ENCODE data around the gene ZNF692. TPM values are rescaled to one million over a fixed set of nuclear protein-coding genes. Genes with fewer than 3 reads are reported as not detected.
"Not testable (repeated sequence)": the region's sequence is repeated elsewhere in the genome, so short reads cannot be mapped to it uniquely, and the experiment has no call there.

ZNF692 gene
- total RNA-seq, 1 donor from 2014 or later: 18.4 TPM

GRCh38 chr1:248882427-248882826, 23.5 kb upstream of the ZNF692 start:
- DNase-seq (ENCODE audit: low spot score): not testable (repeated sequence)

DNA sequence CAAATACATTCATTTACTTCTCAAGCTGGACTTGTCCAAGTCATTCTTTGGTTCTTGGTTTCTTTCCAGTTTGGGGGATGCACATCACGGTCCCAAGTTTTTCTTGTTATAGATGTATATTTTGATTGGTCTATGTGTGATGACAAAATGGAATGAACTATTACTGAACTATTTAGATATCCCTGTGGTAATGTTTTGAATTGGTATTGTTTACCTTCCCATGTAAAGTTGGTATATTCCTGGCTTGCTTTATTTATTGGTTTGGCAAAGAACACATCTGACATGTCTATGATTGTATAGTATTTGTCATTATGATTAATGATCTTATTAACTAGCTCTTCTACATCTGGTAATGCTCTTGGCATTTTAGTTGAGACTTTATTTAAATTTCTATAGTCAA, 22.4 kb upstream of the ZNF692 start:
- DNase-seq (ENCODE audit: low spot score): no peak

DNA sequence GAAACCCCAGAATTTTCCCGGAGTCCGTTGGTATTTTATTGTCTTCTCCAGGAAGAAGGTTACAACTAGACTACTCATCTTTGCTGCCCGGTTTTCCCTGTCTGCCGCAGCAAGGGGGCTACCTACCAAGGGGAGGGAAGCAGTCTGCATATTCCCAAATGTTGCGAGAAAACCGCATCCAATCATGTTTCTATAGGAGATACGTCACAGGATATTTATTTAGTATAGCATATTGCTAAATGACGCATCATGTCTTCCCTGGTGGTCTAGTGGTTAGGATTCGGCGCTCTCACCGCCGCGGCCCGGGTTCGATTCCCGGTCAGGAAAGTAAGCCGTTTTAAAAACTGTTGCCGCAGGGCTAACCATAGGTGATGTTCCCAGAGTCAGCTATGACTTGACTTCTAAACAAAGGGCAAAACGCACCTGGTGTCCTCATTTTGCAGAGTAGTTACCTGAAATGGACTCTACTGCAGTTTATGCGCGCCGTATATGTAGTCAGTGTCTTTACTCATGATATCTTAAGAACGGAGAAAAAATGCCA, 15.2 kb upstream of the ZNF692 start:
- no peak for DNase-seq (ENCODE audit: low spot score)

DNA sequence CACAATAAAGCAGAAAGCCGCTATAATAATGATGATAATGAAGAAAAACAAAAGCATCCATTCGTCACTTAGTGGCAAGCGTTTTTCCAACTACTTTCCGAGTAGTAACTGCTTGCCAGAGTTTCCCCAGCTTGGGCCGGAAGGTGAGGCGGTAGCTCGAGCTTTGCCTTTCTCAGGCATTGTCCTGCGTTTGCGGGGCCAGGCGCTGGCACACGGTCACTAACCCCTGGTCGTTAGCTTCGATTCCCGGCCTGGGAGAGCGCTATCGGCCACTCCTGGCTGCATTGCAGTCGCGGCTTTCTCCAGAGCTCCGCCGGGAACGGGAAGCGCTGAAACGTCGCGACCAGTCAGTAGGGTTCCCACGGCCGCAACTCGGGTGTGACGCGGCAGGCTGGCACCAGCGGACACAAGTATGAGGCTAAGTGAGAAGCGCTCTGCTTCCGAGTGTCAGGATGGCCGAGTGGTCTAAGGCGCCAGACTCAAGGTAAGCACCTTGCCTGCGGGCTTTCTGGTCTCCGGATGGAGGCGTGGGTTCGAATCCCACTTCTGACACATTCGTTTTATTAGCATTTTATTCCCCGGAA, 14.6 kb upstream of the ZNF692 start:
- DNase-seq (ENCODE audit: low spot score): peak; percentile 98

DNA sequence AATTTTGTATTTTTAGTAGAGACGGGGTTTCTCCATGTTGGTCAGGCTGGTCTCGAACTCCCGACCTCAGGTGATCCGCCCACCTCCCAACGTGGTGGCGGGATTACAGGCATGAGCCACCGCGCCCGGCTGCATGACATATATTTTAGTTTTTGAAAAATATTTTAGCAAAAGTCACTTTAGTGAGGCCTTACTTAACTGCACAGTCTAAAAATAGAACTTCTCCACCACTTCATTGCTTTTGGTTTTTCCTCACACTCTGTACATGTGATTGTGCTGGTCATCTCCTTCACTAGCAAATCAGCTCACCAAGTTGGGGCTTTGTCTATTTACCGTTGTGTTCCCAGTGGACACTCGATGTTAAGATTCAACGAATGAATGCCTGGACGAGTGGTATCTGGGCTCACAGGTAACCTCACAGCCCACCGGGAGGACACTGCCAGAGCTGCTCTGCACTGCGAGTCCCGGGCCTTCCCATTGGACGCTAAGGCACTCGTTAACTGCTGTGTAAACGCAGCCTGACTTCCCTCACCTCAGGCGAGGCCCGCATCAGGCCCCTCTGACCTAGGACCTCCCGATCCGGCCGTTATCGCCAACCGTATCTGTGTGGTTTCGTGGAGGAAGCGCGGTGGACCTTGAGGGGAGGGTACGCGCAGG, 14.0 kb upstream of the ZNF692 start:
- no peak for DNase-seq (ENCODE audit: low spot score)

DNA sequence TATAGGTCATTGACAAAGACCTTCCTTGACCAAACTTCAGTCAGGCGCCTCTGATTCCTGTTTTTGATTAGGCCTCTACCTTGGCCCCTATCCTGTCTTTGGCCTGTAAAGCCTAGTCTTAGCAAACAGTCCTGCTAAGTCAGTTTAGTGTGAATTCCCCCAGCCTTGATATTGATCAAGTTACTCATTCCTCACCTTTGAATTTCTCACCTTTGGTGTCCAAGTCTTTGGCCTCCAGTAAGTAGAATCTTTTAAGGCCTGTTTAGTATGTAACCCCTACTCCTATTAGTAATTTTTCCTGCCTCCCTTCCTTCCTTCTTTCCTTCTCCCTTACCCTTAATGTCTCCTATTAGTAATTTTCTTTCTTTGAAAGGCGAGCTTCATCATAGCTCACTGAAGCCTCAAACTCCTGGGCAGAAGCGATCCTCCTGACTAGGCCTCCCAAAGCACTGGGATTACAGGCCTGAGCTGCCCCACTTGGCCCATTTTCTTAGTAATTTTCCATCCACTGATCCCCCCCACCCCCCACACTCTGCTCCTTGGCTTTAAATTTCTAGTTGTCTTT, 13.0 kb upstream of the ZNF692 start:
- no peak for DNase-seq (ENCODE audit: low spot score)

- DNase-seq (ENCODE audit: low spot score): no peak
These were observed 4.4 kb upstream of the ZNF692 start for GRCh38 chr1:248862998-248863881.

GRCh38 chr1:248862695-248862997, 3.8 kb upstream of the ZNF692 start:
- DNase-seq (ENCODE audit: low spot score): no peak

DNA sequence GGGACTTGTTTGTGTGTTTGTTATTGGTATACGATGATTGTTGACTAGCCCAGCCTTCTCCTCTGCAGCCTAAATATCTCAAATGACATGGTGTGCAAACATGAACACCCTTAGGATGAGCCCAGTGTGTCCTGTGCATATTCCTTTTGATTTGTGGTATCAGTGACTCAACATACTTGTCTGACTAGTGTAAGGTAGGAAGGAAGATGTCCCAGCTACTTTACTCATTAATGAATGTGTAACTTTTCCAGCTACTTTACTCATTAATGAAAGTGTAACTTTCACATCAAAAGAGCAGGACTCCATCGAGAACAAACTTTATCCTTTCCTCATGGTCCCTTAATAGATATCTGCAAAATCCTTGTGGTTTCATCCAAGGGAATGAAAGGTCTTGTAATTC, 2.7 kb upstream of the ZNF692 start:
- DNase-seq (ENCODE audit: low spot score): no peak

DNA sequence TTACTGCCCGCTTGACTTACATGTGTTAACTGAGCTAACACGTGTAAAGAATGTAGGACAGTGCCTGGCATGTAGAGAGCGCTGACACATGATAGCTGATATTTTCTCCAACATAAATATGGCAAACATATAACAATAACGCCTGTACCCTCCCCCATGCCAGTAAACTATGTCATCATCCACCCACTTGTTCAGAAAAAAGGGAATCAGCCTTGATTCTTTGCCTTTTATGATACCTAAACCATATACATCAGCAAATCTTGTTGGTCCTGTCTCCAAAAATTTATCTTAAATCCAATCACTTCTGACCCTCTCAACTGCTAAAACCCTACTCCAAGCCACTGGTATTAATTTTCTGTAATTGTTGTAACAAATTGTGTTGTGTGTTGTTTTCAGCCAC, 1.1 kb upstream of the ZNF692 start:
- DNase-seq (ENCODE audit: low spot score): no peak

GRCh38 chr1:248858096-248858890, 592 bp downstream of the ZNF692 start:
- DNase-seq (ENCODE audit: low spot score): no peak

- DNase-seq (ENCODE audit: low spot score): no peak
These were observed 1.2 kb downstream of the ZNF692 start for GRCh38 chr1:248857749-248858095.

GRCh38 chr1:248857201-248857600, 1.7 kb downstream of the ZNF692 start:
- DNase-seq (ENCODE audit: low spot score): no peak

GRCh38 chr1:248856176-248856575, 2.7 kb downstream of the ZNF692 start:
- DNase-seq (ENCODE audit: low spot score): no peak

- DNase-seq (ENCODE audit: low spot score): no peak
These were observed 3.3 kb downstream of the ZNF692 start for GRCh38 chr1:248855580-248855979.

- DNase-seq (ENCODE audit: low spot score): no peak
These were observed 5.1 kb downstream of the ZNF692 start for GRCh38 chr1:248853663-248854375.

GRCh38 chr1:248852481-248853405, 6.1 kb downstream of the ZNF692 start:
- DNase-seq (ENCODE audit: low spot score): peak; percentile 80

DNA sequence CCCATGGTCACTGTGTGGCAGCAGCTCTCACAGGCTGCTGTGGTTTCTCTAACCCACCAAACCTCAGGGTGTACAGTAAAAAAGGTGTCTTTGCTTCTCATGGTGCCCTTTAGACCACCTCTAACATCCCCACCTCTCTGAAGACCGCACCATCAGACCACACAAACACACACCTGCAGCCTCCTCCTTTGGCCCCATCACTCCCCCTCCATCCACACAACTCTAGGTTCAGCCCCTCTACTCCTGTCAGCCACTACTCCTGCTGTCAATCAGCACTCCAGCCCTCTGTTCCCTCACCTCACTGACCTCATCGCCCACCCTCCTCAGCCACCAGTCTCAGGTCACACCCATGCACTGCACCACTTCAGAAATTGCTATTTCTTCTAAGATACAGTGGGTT, 7.5 kb downstream of the ZNF692 start:
- peak; percentile 33 for DNase-seq (ENCODE audit: low spot score)

GRCh38 chr1:248850536-248851251, 8.2 kb downstream of the ZNF692 start:
- DNase-seq (ENCODE audit: low spot score): peak; percentile 60
